ENCODE data around the gene SNX27. TPM values are rescaled to one million over a fixed set of nuclear protein-coding genes. Genes with fewer than 3 reads are reported as not detected.

SNX27 gene
- total RNA-seq, 1 donor from 2014 or later, result 16.4 TPM

DNA sequence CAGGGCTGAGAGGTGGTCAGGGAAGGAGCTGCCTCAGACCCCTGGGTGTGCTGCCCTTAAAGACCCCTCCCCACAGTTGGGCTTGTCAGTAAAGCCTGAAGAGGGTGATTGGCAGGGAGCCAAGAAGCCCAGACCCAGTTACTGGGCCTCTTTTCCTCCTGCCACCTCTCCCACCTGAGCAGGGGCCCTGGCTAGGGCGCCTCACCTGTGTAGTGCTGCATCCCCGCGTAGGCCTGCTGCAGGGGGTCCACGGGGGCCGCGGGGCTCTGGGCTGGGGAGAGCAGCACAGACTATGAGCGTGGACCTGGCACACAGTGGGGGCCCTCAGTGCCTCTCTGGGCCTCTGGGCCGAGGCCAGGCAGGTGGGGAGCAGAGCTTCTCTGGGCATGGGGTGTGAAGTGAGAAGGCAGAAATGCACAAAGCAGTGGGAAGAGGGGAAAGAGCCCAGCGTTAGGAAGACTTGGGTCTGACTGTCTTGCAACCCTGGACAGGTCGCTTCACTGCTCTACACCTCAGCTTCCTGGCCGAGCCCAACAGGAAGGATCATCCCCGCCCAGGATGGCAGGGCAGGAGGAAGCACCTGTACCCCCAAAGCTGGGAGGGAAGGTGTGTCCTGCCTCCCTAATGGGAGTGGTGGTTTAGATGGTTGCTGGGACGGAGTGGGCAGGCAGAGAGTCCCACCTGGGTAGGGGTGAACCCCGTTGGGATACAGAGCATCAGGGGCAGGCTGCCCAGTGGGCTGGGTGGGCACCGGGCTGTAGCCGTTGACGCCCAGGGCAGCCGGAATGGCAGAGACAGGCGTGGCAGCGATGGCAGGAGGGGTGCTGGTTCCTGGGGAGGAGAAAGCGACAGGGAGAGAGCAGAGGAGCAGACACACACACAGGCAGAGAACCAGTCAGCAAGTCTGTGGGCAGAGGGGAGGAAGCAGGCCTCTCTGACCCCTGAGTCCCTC, 94.9 kb downstream of the SNX27 start:
- ATAC-seq, result no peak

DNA sequence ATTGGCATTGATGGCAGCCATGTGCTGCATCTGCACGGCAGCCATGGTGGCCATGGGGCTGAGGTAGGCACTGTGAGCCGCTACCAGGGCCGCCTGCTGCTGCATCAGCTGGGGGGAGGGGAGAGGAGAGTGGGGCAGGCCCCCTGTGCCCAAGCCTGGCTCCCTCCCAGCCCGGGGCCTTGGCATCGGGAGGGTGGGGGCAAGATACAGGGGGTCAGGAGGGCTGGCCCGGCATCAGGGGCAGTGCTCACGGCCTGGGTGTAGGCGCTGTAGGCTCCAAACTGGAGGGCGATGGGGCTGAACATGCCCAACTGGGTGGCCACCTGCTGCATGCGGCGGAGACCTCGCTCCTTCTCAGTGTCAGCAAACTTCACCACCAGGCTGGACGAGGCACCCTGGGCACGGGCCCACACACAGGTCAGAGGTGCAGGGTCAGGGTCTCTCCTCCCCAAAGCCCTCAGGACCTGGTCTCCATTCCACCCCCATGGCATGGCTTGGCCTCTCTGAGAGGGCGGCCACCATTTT, 95.8 kb downstream of the SNX27 start:
- ATAC-seq, result no peak

DNA sequence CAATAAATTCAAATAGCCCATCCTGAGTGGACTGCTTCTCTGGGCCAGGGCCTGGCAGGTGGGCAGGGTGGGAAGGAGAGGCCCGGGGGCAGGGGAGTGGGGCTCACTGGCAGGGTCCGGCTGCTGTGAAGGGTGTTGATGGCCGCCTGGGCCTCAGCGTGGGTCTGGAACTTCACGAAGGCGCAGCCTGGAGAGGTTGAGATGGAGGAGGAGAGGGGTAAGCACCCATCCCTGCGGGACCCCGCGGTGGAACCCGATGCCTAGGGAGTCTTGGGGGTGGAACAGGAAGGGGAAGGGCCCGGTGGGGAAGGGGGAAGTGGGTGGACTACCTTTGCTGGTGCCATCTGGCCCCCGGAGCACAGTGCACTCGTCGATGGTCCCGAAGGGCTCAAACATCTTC, 97.0 kb downstream of the SNX27 start:
- no peak for ATAC-seq

DNA sequence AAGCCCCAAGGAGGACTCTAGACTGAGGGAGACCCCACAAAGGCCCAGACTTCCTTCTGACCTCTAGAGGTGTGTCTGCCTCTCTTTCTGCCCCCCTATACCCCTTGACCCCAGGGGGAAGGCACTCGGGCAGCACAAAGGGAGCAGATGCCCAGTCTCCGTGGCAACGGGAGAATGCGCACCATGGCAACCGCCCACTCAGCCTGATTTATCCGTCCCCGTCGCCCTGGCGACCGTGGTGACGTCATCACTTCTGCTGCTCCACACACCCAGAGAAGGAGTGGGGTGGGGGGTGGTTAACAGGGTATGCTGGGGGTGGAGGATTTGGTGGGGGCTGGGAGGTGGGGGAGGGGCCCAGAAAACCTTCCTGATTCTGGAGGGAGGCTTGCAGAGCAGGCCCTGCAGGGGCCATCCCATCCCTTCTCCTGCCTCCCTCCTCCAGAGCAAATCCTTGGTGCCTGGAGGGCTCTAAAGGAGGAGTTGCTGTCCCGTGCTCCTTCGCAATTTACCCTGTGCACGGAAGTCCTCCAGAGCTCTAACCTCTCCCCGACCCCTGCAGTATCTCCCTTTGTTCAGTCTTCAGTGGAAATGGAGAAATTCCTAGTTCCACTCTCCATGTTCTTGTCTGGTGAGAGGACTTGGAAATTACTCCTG, 98.5 kb downstream of the SNX27 start:
- ATAC-seq, result peak; percentile 10

DNA sequence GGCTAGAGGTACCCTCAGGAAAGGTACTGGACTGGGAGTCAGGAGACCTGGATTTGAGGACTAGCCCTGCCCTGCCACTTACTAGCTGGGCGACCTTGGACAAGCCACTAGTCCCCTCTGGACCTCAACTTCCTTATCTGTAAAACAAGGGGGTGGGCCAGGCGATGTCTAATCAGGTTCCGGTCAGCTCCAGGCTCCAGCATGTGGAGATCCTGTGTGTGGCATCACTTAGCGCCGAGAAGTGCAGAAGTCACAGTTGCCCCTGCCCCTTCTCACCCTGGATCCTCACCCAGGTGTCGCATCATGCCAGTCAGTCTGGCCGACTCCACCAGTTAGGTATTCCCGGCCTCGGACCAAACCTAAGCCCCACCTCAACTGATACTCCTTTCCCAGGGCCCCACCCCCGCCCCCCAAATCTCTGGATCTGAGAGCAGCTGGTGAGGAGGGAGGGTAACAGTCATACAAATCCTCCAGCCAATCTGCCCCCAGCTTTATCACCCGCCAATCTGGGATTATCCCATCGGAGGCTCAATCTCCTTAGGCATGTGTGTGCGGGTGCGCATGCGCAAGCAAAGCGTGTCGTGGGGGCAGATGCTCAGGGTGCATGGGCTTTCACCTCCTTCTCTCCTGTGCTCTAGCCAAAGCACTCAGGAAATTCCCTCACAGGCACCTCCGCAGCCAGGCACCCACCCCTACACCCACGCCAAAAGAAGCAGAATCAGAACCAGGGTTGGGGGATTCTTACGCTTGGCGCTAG, 99.4 kb downstream of the SNX27 start:
- no peak for ATAC-seq

DNA sequence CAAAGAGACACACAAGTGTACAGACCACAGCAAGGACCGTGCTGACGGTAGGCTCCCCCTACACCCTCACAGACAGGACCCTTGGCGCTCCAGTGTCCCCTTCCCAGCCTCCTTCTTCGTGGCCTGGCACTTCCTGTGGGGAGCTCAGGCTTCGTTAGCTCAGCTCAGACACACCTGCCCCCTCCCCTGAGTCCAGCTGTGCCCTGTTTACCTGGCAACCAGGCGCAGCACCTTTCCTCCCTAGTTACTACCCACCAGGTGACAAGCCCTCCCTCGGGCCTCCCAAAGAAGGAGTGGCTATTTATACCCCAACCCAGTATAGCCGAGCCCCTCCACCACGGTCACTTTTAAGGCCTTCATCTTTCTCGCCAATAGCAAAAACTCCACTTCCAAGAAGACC, 100.1 kb downstream of the SNX27 start:
- no peak for ATAC-seq

DNA sequence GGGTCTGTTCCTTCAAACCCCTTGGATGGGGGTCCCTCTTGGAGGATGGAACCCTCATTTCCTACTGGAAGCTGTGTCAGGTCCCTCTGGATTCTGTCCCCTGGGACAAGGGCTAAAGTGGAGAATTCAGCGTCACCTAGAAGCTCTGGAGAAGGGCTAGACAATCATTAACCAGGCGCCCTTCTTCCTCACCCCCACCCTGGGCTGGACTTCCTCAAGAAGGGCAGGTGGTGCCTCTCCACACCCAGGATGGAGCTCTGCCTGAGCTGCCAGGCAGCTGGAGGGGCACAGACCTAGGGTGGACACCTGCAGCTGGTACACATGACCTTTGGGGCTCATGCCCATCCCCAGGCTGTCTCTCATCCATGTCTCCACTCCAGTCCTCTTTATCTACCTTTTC, 101.2 kb downstream of the SNX27 start:
- no peak for ATAC-seq

DNA sequence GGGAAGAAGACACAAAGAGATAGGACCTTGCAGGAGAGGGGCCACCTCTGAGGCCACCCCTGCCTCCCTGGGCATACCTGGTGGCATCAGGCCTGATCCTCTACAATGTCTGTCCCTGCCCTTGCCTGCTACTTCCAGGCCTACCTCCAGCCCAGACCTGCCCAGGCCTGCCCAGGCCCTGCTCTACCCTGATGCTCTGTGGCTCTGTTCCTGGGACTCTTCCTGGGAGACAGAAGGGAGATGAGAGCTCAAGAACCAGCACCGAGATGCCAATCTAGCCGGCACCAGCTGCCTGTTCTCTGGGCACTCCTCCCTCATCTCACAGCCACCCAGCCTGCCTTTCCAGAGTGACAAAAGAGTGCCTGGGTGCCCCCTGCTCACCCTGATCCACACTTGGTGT, 102.0 kb downstream of the SNX27 start:
- ATAC-seq, result peak; percentile 73

DNA sequence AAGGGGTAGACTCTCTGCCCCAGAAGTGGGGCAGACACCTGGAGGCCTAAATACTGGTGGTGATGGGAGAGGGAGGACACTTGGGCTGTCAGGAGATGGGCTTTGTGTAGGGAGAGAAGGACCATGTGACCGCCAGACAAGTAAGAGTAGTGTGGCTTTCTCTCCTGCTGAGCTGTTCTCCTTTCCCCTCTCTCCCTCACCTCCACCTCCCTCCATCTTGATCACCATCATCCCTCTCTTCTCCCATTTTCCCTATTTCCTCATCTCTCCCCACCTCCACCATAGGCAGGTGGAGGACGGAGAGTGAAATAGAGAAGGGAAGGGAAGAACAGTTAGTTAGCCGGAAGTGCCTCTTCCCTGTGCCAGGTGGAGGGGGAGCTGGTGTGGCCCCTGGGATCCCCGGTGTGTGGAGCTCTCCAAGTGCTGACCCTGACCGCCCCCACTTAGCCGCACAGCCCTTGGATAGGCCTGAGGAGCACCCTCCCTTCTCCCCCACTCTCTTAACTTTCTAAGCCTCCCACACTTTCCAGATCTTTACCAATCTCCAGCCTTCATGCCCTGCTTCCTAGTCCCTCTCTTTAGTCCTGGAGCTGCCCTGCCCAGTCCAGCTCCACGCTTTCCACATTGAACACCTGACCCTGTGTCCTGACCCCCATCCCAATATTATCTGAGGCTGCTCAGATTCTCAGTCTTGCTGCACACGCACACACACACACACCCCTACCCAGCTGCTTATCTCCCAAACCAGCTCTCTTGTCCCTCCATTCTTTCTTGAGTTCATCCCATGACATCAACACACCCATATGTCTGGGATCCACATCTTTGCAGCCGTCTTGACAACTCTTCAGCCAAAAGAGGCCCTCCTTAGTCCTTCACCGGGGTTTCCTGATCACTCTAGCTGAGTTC, 103.2 kb downstream of the SNX27 start:
- no peak for ATAC-seq

DNA sequence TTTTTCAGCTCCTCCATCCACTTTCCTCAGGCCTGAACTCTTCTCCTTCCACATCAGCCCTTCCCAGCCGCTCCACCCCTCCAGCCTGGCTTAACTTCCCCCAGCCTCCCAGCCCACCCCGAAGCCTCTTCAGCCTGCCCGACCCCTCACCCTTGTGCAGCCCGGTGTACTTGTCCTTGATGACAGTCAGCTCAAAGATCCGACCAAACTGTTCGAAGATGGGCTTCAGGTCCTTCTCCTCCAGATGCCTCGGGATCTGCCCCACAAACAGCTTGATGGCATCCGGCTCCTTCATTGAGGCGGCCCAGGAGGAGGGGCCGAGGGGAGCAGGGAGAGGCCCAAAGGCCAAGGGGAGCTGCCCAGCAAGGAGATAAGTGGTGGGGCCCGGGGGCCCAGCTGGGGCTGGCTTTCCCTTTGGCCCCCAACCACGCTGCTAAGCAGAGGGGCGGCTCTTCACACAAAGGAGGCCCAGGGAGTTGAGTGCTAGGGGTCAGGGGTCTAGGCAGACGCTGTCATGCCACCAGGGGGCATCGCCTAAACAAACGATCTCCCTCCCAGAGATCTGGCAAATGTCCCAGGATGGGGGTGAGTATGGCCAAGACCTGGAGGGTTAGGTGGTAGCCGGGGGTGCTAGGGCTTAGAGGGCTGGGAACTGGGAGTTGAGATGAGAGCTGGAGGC, 104.0 kb downstream of the SNX27 start:
- no peak for ATAC-seq

DNA sequence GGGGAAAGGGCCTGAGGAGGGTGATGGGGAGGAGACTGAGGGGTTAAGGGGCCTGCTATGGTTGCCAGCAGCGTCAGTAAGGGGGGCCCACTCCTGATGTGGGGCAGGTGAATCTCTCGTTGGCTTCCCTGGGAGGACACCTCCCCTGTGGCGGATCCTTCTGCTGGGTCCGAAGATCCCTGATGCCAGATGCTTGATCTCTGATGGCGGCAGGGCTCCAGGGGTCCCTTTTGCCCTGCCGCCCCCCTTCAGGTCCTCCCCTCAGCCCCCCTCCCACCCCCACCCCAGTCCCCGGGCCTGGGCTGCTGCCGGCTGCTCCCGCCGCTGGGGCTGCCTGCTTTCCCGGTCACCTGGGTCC, 104.5 kb downstream of the SNX27 start:
- ATAC-seq, result no peak

DNA sequence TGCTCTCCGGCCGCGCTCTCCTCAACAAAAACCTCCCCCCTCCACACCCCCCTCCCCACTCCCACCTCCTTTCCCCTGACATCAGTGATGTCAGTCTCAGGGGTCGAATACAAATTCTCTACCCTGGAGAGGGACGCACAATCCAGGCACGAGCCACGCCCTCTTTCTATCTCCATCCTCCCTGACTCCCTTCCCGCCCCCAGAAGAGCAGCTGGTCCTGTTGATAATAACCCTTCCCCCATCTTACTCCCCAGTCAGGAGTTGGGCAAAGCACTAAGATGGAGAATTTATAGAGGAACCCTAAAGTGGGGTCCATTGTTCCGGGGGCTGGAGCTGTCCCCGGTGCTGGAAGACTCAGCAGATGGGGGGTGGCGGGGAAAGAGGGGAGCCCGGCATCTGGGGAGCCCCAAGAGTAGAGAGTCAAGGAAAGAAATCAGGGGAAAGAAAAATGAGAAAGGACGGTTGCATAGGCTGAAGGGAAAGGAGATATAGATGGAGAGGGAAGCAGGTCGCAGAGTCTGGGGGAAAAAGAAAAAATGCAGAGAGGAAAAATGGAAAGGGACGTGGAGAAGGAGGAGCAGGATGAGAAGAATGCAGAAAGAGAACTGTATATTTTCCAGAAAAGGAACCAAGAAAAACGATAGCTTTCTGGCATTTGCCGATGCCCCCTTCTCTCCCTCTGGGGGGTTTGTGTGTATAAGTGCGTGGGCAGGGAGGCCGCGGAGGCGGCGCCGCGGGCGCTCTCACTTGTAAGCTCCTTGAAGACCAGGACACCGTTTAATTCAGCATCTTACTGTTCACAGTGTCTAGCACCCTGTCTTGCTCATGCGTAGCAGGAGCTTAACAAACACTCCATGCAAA, 105.2 kb downstream of the SNX27 start, which contains the start of gene CELF3:
Gene CELF3 (minus strand): TSS at position 33 of the 861 bp plus-strand sequence. CDS start 783 bp downstream, outside the sequence.
- ATAC-seq, result no peak

DNA sequence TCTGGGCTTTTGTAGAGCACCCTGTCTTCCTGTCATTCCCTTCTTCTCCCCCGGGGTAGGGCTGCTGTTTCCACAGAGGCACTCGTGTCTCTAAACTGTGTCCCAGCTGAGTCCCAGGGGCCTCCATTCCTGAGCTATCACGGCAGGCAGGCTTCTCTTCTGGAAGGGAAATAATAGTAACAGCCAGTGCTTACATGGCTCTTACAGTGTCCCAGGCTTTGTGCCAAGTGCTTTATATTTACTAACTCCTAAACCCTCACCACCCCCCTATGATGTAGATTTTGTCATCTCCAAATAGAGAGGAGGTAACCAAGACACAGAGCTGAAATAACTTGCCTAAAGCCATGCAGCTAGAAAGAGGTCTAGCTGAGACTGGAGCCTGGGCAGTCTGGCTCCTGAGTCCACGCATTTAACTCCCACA, 106.2 kb downstream of the SNX27 start:
- no peak for ATAC-seq

DNA sequence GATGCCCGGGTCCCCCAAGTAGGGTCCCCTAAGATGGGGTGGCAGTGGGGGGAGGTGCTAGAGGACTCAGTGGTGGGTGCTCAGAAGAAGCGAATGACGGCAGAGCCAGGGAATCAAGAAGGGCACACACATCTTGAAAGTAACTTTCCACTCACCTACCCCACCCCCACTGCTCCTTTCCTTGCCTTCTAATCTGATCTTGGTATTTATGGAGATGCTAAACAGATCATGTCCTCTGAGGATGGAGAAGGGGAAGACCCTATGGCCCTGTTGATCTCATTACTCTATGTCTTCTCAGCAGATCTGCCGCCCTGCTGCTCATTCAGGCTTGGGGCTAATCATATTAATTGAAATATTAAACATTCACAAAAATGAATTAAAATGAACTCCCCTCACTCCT, 106.8 kb downstream of the SNX27 start:
- ATAC-seq, result no peak

DNA sequence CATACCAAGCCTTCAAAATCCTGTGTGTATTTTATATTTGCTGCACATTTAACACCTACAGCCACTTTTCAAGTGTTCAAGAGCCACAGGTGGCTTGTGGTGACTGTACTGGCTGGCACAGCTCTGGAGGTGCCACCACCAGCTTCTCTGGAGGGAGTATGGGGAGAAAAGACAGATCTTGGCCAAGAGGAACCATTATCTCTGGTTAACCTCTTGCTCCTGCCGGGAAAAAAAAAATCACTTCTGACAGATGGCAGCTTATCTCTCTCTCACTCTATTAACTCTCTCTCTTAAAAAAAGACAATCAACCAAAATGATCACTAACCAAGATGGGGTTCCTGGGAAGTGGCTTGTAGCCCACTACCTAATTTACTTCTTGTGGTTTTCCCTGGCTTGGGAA, 108.3 kb downstream of the SNX27 start:
- no peak for ATAC-seq

DNA sequence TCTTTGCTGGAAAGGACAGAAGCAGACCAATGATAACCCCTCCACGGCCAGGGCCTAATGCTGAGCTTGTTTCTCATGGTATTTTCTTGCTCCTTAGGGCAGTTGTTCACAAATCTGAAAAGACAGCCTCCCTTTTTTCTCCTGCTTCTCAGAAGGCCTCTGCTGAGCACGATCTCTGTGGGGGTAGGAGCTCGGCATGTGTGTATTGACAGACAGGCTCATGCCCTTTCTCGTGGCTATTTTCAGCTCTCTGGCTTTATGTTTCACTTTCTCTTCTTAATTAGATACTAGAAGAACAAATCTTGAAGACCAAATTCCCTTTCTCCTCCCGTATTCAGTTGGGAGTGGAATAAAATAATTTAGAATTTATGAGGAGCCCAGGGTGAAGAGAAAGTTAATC, 108.7 kb downstream of the SNX27 start:
- ATAC-seq, result no peak

DNA sequence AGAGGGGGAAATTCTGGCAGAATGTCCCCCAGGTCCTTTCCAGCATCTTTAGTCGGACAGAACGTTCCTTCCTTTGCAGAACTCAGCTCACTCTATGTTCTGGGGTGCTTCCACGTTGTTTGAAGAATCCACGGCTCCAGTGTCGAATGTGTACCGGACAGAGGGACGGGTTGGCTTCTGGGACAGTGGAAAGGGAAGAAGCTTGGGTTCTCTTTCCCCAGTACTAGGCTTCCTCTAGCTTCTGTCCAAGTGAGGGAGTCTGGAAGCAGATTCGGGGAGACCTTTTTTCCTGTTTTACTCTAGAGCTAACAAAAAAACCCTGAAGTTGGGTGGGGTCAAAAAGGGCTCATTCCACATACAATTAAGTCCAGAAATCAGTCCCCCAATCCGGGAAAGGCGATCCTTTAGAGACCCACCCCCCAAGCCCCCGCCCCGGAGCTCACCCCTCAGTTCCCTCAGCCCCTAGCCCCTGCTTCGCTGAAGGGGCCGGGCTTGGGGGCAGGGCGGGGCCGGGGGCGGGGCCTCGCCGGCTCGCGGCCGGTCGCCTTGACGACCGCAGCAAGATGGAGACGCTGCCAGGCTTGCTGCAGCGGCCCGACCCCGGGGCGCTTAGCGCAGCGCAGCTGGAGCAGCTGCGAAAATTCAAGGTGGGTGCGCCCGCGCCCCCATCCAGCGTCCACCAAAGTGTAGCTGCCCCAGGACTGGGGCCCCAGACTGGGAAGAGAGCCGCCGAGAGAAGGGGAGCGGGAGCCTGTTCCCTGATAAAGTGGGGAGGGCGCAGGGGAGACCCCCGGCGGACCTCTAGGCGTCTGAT, 109.3 kb downstream of the SNX27 start, which contains the start of gene RIIAD1:
Gene RIIAD1 (plus strand): TSS at position 549 of the 814 bp plus-strand sequence. CDS start 15 bp downstream, at position 564.
- no peak for ATAC-seq

DNA sequence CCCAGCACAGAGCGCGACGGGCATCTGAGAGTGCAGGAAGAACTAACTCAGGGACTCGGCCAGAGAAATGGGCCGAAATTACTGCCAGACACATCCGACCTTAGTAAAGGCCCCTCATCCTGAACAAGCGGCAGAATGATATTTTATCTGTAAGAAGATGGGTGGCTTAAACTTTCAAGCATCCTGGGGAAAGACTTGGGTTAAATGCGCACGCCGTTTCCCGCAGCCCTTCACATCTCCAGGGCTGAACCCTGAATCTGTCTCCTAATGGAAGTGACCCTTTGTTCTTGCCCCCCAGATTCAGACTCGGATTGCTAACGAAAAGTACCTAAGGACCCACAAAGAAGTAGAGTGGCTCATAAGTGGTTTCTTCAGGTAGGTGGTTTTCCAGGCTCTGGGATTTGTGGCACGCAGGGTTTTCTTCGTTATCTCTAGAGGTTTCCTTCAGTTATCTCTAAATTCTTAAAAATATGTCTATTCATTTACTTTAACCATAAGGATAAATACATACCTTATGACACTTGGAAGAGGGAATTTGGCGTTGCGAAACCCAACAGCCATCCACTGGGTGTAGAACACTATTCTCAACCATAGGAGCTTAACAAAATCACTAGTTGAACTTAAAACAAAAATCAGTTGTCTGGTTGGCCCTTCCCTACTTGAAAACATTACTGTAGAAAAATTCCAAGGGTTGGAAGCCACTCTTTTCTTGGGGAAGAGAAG, 110.1 kb downstream of the SNX27 start:
- ATAC-seq, result no peak

Data from esophagus mucosa (tissue), 1 donor.